Lower leg skin (tissue), 3 donors: ENCODE data around the gene KLHL15.

Experiments used
- POLR2A ChIP-seq, 2 donors: fragments of 450-650 bp; IDR thresholded peaks; one replicate each; pipeline ENCODE4 v1.6.1; 2016 to 2017; ENCODE audit warnings: antibody characterized with exemption in 2 of 2, mild to moderate bottlenecking in 1 of 2, moderate library complexity in 1 of 2
- TF ChIP-seq, protein P1 (sequence below), 3 donors: fragments of 450-650 bp; IDR thresholded peaks; one replicate each; pipeline ENCODE4 v1.5.1; 2016; ENCODE audit warnings: antibody characterized with exemption in 3 of 3, mild to moderate bottlenecking in 3 of 3, moderate library complexity in 2 of 3

DNA sequence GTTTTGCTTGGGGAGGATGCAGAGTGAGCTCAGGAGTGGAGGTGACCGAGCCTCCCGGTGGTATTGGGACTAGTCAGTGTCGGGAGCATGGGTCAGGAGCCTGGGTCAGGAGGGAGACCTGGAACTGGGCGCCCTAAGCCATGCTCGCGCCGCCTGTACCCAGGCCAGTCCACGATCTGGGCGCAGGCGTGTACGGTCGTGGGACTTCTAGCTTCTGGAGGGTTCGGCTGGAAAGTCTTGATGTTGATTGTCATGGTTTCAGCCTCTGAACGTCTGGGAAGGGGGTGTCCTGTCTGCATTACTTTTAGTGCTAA lies 28.0 kb upstream of the KLHL15 start:
- TF ChIP-seq POLR2A (IDR thresholded peaks at IDR 0.05): no peak
- TF ChIP-seq, protein P1, sequence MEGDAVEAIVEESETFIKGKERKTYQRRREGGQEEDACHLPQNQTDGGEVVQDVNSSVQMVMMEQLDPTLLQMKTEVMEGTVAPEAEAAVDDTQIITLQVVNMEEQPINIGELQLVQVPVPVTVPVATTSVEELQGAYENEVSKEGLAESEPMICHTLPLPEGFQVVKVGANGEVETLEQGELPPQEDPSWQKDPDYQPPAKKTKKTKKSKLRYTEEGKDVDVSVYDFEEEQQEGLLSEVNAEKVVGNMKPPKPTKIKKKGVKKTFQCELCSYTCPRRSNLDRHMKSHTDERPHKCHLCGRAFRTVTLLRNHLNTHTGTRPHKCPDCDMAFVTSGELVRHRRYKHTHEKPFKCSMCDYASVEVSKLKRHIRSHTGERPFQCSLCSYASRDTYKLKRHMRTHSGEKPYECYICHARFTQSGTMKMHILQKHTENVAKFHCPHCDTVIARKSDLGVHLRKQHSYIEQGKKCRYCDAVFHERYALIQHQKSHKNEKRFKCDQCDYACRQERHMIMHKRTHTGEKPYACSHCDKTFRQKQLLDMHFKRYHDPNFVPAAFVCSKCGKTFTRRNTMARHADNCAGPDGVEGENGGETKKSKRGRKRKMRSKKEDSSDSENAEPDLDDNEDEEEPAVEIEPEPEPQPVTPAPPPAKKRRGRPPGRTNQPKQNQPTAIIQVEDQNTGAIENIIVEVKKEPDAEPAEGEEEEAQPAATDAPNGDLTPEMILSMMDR (IDR thresholded peaks at IDR 0.05): no peak
